ENCODE results near the gene RIPPLY3. TPM values are rescaled to one million over a fixed set of nuclear protein-coding genes. Genes with fewer than 3 reads are reported as not detected.

The RIPPLY3 gene
- total RNA-seq, 1 donor from 2014 or later, result not detected

DNA sequence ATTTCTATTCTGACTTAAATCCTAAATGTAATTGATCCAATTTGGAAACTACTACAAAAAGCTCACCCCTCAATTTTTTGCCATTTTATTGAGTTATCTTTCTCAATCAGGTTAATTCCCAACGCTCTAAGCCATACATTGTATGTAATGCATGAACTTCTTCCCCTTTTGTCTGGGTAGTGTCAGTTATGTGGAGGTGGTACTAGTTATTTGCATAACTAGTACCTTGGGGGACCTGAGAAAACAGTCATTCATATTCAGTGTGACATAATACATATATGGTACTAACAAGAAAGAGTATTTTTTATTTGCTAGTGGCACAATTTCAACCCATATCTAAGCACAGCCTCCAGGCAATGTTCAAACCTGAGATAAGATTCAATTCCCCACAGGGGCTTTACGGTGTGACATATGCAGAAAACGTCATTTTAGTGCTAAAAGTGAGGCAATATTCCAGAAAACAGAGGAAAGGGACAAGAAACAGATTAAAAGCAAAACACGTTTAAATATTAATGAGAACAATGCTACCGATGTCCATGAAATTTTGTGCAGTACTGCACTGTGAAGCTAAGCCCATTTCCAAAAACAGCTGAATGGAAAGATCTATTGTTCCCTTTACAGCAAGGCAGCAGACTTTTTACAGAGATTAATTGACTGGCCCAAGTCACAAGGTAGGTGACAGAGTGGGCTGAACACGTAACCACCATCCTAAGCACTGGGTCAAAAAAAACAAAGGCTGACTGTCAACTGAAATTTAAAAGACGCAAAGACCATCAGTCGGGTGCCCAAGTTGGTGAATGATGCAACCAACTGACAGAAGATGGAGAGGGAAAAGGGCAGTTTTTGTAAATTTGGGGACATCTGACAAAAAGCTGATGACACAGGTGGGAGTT, 41.4 kb upstream of the RIPPLY3 start:
- Histone ChIP-seq H3K27me3 (no peaks in the 10 kb centered on the region), H3K4me1 (peaks cover 2 to 5% of the 10 kb centered on the region in 2 donors), H3K9me3 (no peaks in the 10 kb centered on the region), H3K27ac (no peak overlapping the region), H3K4me3 (peak overlapping the region in 1 of 2 donors; percentile 97), H3K36me3 (peaks cover 6 to 11% of the 10 kb centered on the region in 2 donors)
- TF ChIP-seq, protein P1, sequence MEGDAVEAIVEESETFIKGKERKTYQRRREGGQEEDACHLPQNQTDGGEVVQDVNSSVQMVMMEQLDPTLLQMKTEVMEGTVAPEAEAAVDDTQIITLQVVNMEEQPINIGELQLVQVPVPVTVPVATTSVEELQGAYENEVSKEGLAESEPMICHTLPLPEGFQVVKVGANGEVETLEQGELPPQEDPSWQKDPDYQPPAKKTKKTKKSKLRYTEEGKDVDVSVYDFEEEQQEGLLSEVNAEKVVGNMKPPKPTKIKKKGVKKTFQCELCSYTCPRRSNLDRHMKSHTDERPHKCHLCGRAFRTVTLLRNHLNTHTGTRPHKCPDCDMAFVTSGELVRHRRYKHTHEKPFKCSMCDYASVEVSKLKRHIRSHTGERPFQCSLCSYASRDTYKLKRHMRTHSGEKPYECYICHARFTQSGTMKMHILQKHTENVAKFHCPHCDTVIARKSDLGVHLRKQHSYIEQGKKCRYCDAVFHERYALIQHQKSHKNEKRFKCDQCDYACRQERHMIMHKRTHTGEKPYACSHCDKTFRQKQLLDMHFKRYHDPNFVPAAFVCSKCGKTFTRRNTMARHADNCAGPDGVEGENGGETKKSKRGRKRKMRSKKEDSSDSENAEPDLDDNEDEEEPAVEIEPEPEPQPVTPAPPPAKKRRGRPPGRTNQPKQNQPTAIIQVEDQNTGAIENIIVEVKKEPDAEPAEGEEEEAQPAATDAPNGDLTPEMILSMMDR (IDR thresholded peaks at IDR 0.05), result no peak
- DNase-seq (ENCODE audit: low spot score in 2 of 2), result no peak
- intact Hi-C loops (cut with DNase I), result loop anchor here (5.0 kb wide), 1 partner anchor 47 kb away; no protein-coding TSS in a partner anchor

DNA sequence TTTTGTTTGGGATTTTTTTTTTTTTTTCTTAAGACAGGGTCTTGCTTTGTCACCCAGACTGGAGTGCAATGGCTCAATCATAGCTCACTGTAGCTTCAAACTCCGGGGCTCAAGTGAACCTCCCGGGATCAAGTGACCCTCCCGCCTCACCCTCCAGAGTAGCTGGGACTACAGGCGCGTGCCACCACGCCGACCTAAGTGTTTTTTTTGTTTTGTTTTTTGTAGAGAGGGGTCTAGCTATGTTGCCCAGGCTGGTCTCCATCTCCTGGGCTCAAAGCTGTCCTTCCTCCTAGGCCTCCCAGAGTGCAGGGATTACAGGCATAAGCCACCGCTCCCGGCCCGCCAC, 40.8 kb upstream of the RIPPLY3 start:
- peak overlapping the region; percentile 79 to 97 for H3K4me3 ChIP-seq
- H3K36me3 ChIP-seq, result peaks cover 5 to 6% of the 10 kb centered on the region in 2 donors
- intact Hi-C loops (cut with DNase I), result loop anchor here (1.0 to 5.0 kb wide), 2 partner anchors 24 to 47 kb away; no protein-coding TSS in a partner anchor
- H3K9me3 ChIP-seq, result no peaks in the 10 kb centered on the region
- TF ChIP-seq, protein P1 (IDR thresholded peaks at IDR 0.05), result no peak
- H3K4me1 ChIP-seq, result peaks cover 2 to 5% of the 10 kb centered on the region in 2 donors
- DNase-seq (ENCODE audit: low spot score in 2 of 2), result no peak
- peak overlapping the region; percentile 82 to 86 for H3K27ac ChIP-seq
- no peaks in the 10 kb centered on the region for H3K27me3 ChIP-seq

DNA sequence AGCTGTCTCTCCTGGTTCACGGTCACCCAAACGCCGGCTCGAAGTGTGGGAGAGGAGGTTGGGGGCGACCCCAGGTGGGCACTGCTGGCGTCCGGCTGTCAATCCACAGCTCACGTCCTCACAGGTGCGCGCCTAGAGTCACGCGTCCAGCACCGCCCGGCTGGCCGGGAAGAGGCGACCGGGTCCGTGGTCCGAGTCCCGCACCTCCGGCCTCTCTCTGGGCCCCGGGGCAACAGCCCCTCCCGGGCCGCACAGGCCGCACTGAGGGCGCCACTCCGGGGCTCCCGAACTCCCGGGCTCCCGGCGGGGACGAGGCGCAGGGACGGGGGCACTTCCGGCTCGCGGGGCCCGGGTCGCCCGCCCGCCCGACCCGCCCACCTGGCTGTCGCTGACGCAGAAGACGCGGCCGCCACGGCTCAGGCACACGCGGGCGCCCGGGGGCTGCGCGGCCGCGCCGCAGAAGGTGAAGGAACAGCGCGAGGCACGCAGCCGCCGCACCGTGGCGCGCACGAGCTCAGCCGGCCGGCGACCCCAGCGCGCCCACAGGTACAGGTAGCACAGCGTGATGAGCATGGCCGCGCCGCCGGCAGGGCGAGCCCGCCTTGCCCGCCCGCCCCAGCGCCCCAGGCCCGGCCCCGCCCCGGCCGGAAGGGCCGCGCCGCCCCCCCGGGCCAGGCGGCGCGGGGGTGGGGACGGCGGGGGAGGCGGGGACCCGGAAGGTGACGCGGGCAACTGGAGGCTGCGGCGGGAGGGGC, 40.3 kb upstream of the RIPPLY3 start, which contains the start of gene HLCS:
HLCS (minus strand) TSS at position 604 of the 755 bp plus-strand sequence; CDS start at position 573, 31 bp downstream.
- Histone ChIP-seq H3K27me3 (no peaks in the 10 kb centered on the region), H3K36me3 (peaks cover 0 to 3% of the 10 kb centered on the region in 2 donors), H3K4me1 (peaks cover 2 to 5% of the 10 kb centered on the region in 2 donors), H3K27ac (peak within 1 kb of the TSS; percentile 86 to 89), H3K4me3 (peak within 1 kb of the TSS; percentile 79 to 97), H3K9me3 (no peaks in the 10 kb centered on the region)
- DNase-seq (ENCODE audit: low spot score in 2 of 2), result peak in 1 of 2 donors; percentile 86
- TF ChIP-seq, protein P1 (IDR thresholded peaks at IDR 0.05), result no peak
- intact Hi-C loops (cut with DNase I), result loop anchor here (1.0 to 5.0 kb wide), 2 partner anchors 23 to 46 kb away; no protein-coding TSS in a partner anchor

DNA sequence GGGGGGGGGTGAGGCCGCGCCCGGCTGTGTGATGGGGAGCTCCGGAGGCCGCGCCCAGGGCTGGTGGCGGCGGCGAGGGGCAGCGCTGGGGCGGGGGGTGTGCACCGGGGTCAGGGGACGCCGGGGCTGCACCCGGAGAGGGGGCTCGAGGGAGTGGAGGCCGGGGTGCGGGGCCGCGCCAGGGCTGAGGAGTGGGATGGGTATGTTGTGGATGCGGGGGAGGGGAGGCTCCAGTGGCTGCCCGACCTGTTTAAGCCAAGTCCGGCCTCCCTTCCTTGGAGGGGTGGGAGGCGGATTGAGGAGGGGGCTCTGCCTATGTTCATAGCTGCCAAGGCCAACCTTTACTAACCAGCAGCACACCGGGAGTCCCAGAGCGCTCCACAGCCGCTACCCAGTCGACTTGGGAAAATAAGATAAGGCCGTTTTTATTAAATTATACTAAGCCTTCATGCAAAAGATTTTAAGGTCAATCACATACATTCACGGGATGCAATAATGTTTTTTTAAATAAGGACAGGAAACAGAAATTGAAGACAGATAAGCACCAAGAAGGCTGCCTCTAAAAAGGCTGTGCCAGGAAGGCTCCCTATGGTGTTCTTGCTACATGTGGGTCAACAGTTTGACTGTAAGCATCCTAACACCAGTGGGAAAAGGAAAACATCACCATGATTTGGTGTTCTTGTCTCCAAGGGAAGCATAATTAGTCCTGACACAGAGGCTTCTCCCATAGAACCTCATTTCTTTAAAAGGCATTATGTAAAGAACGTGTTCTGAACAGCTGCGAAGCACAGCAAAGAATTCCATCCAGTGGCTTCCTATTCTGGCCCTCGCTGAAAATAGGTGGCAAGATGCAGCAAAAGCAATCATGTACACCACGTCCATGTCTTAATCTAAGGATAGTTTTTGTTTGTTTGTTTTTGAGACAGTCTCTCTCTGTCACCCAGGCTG, 39.4 kb upstream of the RIPPLY3 start:
- DNase-seq (ENCODE audit: low spot score in 2 of 2), result no peak
- intact Hi-C loops (cut with DNase I), result loop anchor here (1.0 to 5.0 kb wide), 2 partner anchors 22 to 45 kb away; no protein-coding TSS in a partner anchor
- peaks cover 2 to 5% of the 10 kb centered on the region in 2 donors for H3K4me1 ChIP-seq
- H3K4me3 ChIP-seq, result peak overlapping the region; percentile 79 to 97
- H3K27ac ChIP-seq, result peak overlapping the region; percentile 86 to 89
- TF ChIP-seq, protein P1 (IDR thresholded peaks at IDR 0.05), result no peak
- no peaks in the 10 kb centered on the region for H3K27me3 ChIP-seq
- H3K36me3 ChIP-seq, result no peaks in the 10 kb centered on the region
- no peaks in the 10 kb centered on the region for H3K9me3 ChIP-seq

Measured in ascending aorta (tissue), 2 donors.